M059J (cell line): ENCODE measurements around the gene BSG. TPM values are rescaled to one million over a fixed set of nuclear protein-coding genes. Genes with fewer than 3 reads are reported as not detected.

Experiments used
- DNase-seq: peaks from one replicate; pipeline ENCODE4 v3.0.0-alpha.2; 2012; ENCODE audit warnings: low read depth
- total RNA-seq: library from RNA; depleted of rRNA; stranded (reverse); fragments of >200 nt; shearing (Covaris generic); gene quantifications from 2 replicates; pipeline ENCODE4 v1.2.3, GENCODE V29; 2014

BSG gene
- total RNA-seq, 1 experiment from 2014 or later, result 1,106 TPM

DNA sequence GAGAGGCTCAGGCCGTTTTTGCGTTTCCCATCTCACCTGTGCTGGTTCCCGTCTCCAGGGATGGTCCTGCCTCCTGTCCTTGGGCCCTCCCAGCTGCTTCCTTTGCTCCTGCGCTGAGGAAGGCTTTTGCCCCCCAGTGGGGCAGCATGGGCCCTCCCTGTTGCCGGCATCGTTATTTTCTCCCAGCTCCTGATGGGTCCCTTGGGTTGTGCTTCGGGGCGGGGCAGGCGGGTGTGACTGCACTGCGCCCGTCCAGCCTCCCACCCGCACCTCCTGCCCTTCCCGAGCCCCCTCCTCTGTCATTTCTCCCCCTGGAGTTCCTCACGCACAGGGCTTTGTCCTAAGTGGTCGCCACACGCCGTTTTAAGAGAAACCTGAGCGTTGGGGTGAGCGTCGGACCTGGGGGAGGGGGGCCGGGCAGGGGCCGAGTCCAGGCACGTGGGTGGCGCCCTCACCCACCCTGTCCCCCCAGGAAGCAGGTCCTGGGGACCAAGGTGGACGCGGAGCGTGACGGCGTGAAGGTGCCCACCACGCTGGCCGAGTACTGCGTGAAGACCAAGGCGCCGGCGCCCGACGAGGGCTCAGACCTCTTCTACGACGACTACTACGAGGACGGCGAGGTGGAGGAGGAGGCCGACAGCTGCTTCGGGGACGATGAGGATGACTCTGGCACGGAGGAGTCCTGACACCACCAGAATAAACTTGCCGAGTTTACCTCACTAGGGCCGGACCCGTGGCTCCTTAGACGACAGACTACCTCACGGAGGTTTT is 31.3 kb upstream of the BSG start:
- no peak for DNase-seq

DNA sequence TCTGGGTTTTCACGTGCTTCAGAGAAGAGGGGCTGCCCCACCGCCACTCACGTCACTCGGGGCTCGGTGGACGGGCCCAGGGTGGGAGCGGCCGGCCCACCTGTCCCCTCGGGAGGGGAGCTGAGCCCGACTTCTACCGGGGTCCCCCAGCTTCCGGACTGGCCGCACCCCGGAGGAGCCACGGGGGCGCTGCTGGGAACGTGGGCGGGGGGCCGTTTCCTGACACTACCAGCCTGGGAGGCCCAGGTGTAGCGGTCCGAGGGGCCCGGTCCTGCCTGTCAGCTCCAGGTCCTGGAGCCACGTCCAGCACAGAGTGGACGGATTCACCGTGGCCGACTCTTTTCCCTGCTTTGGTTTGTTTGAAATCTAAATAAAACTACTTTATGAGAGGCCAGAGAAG is 30.7 kb upstream of the BSG start:
- DNase-seq, result no peak

DNA sequence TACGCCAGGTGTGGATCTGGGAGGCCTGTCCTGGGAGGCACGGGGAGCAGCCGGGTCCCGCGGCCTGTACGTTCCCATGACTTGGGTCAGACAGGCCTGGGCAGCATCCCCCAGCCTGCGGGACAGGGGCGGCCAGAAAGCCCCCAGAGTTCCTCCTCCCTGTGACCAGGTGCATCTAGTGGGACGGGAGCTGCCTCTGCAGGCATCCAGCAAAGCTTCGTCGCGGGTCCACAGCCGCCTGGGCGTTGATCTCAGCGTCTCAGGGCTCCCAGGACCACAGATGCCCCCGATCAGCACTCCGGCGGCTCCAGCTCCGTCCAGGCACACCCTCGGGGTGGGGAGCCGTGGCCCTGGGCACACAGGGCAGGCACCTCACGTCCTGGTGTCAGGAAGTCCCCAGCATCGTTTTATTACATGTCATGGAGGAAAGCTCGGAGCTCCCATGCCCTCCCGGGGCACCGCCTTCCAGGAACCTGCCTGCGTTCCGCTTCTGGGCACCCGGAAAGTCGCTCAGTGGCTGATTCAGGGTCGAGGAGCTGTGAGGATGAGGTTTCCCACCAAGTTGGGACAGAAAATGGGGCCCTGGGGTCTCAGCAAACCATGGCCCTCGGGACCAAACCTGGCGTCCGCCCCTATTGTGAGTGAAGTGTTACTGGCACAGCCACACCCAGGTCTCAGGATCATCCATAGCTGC is 30.1 kb upstream of the BSG start:
- no peak for DNase-seq

DNA sequence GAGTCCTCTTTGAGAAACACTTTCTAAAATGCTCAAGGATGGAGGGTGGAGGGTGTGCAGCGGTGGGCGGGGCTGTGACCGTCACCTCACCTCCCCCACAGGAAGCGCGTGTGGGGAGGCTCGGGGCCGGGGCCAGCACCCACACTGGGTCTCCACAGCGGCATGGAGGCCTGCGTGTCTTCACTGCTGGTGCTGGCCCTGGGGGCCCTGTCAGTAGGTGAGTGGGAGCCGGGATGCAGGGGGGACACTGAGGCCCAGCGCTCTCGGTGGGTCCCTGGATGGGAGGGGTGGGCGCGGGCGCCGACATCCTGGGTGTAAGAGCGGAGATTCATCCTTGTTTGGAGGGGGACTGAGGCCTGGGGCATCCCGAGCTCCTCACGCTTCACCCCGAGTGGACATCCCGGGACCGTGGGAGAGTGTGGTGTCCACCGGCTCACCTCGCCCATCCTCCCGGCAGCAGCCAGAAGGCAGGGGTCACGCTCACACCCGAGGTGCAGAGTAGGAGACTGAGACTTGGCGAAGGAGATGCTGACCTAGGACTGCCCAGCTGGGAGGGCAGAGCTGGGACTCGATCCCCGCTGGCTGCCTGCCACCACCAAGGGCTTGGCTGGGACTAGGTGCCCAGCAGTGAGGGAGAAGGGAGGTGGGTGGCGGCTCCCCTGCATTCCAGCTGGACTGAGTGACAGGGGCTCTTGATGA is 28.3 kb upstream of the BSG start, which contains the start of gene GZMM:
TSS of gene GZMM (plus strand) at position 144 of the 699 bp plus-strand sequence. CDS start at position 163, 19 bp downstream.
- DNase-seq, result no peak

DNA sequence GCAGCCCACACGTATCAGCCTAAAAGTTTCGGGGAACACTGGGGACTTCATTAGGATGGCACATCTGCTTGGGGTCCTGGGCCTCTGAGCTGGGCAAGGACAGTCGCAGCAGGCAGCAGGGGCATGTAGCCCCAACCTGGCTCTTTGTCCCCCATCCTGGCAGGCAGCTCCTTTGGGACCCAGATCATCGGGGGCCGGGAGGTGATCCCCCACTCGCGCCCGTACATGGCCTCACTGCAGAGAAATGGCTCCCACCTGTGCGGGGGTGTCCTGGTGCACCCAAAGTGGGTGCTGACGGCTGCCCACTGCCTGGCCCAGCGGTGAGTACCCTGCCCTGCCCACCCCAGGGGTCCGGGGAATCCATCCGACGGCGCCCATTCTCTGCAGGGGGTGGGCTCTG is 25.3 kb upstream of the BSG start:
- DNase-seq, result no peak

DNA sequence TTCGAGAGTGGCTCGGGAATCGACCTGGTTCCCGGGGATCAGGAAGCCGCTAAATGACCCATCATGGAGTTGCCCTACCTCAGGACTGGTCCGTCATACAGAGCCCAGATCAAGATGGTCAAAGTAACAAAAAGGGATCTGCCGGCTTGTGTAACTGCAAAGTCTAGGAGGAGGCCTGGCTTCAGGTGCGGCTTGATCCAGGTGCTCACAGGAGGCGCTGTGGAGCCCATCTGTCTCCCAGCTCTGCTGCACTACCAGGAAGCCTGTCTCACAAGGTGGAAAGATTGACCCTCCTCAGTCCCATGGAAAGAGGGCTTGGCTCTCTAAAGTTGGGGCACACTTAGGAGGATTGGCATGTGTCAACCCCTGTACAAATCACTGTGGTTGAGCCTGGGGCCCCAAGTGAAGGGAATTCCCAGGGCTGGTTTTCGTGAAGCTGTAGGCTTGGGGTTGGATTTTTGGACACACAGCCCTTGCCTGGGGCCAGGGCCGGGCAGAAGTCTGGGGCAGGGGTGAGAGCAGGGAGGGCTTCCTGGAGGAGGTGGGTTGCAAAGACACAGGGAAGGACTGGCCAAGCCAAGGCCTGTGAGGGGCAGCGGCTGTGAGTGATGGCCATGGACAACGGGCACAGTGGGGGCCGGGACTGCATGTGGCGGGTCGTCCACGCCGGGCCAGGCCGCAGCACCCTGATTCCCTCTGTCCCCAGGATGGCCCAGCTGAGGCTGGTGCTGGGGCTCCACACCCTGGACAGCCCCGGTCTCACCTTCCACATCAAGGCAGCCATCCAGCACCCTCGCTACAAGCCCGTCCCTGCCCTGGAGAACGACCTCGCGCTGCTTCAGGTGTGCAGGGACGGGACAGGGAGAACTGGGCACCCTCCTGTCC is 24.3 kb upstream of the BSG start:
- no peak for DNase-seq

DNA sequence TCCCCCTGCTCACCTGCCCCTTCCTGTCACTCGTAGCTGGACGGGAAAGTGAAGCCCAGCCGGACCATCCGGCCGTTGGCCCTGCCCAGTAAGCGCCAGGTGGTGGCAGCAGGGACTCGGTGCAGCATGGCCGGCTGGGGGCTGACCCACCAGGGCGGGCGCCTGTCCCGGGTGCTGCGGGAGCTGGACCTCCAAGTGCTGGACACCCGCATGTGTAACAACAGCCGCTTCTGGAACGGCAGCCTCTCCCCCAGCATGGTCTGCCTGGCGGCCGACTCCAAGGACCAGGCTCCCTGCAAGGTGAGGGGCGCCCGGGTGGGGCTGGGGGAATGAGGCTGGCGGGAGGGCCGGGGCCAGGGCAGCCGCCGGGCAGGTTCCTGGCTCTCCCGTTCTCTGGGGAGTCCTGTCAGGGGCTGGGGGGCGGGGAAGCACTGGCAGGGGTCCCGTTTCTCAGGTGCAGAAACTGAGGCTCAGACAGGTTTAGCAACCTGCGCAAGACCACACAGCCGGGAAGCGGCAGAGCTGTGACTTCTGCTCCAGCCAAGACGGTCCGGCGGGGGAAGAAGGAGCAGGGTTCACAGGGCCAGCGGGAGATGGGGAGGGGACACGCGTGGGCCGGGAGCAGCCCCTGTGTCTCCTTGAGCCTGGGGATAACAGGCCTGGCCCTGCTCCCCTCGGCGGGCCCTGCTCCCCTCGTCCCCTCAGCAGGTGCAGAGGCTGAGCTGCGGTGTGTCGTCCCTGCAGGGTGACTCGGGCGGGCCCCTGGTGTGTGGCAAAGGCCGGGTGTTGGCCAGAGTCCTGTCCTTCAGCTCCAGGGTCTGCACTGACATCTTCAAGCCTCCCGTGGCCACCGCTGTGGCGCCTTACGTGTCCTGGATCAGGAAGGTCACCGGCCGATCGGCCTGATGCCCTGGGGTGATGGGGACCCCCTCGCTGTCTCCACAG is 23.2 kb upstream of the BSG start:
- DNase-seq, result no peak

DNA sequence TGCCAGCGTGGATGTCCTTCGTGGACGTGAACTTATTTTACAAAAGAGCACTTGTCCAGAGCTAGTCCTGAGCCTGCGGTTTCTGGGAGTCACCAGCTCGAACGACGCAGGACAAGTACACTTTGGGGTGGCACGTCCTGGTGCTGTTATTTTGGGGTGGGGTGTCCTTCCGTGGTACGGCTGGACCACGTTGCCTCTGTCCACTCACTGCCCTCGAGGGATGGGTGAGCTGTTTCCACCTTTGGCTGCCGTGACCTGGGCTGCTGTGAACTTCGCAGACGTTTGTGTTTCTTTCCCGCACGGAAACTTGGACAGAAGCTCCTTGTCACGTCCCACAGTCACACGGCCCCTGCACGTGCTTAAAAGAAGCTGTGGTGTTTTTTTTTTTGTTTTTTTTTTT is 17.6 kb upstream of the BSG start:
- no peak for DNase-seq

DNA sequence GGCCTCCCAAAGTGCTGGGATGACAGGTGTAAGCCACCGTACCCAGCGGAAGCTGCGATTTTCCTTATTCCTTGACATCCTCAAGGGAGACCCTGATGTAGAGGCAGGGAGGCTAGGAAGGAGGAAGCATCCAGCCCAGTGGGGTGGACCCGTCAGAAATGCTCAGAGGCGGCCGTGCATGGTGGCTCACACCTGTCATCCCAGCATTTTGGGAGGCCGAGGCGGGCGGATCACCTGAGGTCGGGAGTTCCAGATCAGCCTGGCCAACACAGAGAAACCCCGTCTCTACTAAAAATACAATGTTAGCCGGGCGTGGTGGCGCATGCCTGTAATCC is 17.0 kb upstream of the BSG start:
- DNase-seq, result no peak

DNA sequence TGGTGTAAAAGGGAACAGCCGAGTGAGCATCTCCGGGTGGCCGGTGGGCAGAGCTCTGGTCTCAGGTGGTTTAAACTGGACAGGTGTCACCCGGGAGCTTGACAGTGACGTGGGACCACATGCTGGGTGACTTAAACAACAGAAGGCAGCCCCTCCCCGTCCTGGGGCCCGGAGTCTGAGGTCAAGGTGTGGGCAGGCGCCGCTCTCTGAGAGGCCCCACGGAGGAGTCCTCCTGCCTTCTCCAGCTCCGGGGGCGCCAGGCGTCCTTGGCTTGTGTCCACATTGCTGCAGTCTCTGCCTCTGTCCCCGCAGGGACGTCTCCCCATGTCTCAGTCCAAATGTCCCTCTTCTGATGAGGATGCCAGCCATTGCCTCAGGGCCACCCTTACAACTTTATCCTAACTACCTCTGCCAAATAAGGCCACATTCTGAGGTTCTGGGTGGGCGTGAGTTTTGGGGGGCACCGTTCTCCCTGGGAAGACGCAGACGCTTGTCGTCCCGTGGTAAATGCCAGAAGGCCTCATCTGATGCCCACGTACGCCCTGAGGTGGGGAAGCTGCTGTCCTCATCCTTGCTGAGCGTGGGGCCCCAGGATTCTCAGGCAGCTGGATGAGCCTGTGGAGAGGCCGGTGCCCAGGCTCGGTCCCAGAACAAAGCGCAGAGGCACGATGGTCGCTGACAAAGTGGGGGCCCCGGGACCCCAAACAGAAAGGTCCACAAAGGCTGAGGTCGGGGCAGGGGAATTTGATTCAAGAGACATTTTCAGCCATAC is 15.6 kb upstream of the BSG start:
- no peak for DNase-seq

DNA sequence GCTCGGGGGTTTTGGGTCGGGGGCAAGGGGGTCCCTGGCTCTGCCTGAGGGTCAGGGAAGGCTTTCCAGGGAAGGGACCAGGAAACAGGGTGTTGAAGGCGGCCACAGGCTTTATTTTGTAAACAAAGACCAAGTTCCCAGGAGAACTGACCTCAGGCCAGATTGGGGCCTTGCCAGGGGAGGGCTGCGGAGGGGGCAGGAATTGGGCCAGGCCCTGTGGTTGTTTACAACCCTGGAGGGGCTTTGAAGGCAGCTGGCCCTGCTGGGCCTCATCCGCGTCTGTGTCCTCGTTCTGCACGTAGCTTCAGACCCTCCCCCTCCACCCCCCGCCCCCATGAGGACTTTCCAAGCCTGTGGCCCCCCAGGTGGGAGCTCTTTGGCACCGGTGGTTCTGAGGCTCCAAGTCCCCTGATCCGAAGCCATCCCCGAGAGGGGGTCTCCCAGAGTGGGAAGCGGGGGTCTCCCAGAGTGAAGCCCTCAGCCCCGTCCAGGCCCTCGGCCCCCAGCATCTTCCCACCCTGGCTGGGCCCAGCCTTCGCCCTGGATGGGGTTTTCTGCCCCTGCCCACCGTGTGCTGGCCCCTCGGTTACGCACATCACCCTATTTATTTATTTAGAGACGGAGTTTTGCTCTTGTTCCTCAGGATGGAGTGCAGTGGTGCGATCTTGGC is 13.5 kb upstream of the BSG start:
- peak; percentile 65 for DNase-seq

DNA sequence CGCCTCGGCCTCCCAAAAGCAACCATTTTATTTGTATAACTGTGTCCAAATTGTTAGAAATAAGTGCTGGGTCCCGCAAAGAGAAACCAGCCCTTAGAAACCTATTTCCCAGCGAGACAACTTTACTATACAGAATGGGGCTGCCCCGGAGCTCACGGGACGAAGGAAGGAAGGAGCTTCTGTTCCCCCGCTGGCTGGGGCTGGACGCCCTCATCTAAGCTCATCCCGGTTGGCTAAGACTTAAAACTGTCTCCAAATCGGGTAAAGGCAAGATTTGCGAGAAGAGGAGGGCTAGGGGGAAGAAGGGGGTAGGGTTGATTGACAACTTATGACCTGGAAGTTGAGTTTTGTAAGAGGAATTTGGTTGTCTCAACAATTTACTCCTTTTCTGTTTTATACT is 12.3 kb upstream of the BSG start:
- no peak for DNase-seq

DNA sequence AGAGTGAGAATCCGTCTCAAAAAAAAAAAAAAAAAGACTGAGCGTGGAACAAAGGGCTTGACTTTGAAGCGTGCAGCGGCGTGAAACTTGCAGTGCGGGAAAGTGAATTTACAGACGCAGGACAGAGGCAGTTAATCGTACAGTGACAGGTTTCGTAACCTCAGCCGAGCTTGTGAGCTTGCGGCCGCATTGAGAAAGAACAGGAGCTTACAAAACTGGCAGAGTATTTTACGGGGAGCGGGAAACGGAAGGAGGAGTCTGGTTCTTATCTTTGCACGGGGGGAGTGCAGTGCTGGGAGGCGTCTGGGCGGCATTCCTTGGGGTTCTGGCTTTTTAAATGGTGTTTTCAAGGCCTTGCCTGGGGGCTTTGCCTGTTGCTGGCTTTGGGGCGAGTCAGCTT is 6.0 kb upstream of the BSG start:
- DNase-seq, result no peak

DNA sequence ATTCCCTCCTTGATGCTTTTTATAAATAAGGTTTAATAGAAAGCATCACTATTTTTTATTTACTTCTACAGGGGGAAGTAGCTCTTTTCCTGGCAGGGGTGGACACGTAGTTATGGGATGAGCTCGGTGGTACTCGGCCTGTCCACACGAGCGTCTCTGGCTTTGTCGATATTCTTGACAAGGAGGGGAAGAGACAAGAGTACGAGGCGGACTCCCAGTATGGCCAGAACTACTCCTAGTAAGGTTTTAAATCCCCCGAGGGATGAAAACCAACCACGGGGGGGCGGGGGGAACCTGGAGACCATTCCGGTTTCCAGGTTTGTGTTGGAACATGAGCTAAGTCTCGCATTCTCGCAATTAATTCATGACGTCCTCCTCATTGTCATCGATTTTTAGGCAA is 5.6 kb upstream of the BSG start:
- no peak for DNase-seq

DNA sequence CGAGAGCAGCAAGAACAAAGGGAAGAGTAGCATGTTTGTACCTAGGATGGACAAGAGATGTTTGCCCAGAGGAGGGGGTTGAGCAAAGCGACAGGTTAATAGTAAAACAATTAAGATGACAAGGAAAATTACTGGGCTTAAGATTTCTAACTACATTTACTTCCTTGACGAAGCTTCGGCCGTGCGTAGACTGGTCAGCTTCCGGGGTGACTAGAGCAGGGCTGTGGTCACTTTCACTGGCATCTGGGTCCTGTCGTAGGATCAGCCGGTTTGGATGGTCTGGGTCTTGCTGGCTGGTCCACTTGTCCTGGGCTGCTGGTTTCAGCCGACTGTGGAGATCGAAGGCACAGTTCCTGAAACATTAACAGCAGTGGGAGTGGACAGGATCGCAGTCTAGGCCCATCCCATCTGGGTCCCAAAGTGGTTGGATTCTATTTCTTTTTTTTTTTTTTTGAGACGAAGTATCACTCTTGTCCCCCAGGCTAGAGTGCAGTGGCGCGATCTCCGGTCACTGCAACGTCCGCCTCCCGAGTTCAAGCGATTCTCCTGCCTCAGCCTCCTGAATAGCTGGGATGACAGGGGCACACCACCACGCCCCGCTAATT is 5.0 kb upstream of the BSG start:
- DNase-seq, result no peak

DNA sequence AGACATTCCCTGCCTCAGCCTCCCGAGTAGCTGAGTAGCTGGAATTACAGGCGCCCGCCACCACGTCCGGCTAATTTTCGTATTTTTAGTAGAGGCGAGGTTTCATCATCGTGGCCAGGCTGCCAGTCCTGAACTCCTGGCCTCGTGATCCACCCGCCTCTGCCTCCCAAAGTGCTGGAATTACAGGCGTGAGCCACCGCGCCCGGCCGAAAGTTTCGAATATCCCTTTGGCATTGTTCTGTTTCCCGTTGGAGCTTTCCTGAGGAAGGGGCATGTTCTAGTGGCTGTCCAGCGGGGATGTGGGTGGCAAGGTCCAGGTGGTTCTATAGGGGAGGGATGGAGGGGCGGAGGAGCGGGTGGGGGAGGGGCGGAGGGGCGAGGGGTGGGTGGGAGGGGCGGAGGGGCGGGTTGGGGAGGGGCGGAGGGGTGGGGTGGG is 2.1 kb upstream of the BSG start:
- no peak for DNase-seq

DNA sequence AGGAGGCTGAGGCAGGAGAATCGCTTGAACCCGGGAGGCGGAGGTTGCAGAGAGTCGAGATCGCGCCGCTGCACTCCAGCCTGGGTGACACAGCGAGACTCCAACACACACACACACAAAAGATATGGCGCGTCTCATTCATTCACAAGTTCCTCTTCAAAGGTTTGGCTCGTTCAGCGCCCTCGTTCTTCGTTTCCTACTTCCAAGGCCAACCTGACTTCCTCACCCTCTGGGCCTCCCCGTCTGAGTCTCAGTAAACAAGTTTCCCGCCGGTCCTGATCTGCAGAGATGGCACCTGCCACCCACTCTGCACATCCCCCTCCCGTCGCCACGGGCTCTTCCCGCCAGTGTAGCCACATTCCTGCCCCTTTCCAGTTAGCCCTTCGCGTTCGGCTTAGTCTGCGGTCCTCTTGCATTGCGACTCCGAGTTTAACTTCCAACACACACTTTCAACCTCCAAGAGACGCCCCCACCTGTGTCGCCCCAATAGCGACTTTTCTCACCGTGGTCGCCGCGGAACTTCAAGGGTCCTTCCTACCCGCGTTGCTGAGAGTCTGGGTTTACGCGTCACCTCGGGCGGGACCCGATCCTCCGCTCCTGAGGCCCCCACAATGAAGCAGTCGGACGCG is 1.3 kb upstream of the BSG start:
- DNase-seq, result peak; percentile 70

DNA sequence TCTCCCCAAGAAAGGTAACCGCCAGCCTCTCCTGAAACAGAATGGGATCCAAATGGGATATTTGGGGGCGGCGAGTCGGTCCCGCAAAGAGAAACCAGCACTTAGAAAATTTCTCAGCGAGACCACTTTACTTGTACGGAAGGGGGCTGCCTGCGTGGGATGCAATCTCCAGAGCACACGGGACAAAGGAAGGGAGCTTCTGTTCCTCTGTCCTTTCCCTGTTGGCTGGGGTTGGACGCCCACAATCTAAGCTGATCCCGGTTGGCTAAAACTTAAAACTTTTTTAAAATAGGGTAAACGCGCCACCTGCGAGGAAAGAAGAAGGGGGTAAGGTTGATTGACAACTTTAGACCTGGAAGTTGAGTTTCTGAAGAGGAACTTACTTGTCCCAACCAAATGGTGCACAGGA is 826 bp upstream of the BSG start:
- DNase-seq, result peak; percentile 73
